NCI-H2196 treated with DMSO at 0.1 percent for 48 hours (cell line): ENCODE data around the gene DUSP22.
"Not testable (repeated sequence)": the region's sequence is repeated elsewhere in the genome, so short reads cannot be mapped to it uniquely, and the experiment has no call there.

Experiments
- DNase-seq: peaks from one replicate; lab custom pipeline; 2025; ENCODE audit not compliant: unreplicated experiment; lab: John Stamatoyannopoulos, UW

DUSP22 gene

DNA sequence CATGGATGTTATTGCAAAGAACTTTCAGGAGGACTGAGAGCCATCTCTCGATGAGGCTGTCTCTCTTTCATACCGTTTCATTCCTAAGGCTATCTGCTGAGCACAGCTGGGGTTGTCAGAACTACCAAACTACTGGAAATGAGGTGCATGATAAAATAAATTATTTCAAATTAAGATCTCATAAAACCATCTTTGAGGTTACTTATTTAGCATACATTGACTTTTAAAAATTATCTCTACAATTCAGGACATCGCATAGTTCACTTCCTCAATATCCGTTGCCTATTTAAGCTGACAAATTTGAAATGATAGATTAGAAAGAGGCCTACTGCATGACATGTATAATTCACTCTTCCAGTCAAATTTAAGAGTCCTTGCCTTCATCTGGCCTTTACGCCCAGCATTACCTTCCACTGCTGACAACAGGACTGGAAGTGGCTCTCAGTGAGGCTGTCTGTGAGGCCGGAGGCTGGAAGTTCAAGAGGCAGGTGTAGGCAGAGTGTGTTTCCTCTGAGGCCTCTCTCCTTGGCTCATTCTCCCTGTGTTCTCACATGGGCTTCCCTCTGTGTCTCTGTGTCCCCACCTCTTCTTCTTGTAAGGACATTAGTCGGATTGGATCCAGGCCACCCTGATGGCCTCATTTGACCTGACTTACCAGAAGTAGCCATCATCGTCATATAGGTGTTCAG is 12.8 kb upstream of the DUSP22 start:
- DNase-seq: no peak

DNA sequence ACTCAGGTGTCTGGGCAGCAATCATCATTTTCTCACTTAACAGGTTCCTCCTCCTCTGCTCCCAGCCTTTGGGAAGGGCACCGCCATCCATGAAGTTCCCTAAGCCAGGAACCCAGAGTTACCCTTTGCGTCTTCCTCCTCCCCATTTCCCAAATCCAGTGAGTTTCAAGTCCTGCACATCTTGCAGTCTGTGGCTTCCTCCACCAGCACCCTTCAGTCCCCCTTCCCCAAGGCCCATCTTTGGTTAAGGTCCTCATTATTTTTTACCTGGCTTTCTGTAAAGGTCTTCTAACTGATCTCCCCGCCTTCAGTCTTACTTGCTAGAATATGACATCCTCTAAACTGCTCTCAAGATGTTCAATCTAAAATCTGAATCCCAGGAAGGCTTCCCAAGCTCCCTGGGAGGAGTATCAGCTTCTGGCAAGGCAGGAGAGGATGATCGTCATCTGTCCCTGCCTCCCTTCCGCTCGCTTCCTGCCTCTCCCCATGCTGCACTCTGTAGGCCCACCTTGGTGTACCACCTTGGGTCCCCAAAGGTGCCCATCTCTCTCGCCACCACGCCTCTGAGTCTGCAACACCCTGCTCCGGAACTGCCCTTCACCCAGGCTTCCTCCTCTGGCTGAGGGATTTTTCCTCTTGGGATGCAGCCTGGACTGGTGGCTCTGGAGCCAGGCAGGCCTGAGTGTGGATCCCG is 11.4 kb upstream of the DUSP22 start:
- no peak for DNase-seq

DNA sequence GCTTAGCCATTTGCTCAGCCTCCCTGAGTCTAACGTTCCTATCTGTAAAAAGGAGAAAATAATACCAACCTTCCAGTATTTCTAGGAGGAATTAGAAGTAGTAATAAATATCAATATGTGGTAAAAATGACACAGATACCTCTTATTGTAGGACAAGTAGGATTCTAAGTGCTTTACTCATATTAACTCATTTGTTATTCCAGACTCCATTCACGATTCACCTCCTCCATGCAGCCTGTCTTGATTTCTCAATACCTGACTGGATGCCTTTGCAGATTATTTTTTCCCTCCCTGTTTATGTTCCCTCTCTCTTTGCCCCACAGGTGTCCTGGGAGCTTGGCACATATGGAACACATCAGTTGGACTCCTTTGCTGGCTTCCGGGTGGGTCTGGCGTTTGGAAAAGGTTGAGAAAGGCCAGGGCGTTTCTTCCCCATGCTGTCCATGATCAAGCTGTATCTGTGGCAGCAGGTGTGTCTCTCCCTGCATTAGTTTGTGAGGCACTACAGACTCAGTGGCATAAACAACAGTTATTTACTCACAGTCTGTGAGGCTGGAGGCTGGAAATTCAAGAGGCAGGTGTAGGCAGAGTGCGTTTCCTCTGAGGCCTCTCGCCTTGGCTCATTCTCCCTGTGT is 10.7 kb upstream of the DUSP22 start:
- DNase-seq: no peak

DNA sequence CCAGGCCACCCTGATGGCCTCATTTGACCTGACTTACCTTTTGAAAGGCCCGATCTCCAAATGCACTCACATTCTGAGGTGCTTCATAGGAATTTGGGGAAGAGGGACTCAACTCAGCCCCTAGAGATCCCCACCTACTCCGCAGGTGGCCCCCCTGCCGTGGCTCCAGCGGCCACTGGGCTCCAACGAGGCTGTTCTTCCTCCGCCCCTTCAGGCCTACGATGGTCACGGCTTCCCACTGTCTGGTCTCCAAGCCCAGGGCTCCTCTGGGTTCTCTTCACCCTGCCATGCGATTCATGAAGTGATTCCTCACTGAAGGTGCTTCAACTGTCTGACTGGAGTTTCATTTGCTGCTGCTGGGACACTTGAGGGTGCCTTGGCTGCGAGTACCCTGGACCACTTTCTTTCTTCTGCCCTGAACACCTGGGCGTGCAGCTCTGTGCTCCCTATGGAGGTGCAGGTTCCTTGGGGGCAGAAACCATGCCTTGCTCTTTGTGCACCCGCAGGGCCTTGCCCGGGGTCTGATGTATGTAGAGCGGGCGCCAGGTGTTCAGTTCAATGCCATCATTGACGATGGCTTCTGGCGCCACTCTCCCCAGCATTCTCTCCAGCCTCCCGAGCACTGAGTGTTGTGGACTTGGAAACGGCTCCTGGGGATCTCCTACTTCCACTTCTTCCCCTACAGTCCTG is 10.0 kb upstream of the DUSP22 start:
- DNase-seq: no peak

DNA sequence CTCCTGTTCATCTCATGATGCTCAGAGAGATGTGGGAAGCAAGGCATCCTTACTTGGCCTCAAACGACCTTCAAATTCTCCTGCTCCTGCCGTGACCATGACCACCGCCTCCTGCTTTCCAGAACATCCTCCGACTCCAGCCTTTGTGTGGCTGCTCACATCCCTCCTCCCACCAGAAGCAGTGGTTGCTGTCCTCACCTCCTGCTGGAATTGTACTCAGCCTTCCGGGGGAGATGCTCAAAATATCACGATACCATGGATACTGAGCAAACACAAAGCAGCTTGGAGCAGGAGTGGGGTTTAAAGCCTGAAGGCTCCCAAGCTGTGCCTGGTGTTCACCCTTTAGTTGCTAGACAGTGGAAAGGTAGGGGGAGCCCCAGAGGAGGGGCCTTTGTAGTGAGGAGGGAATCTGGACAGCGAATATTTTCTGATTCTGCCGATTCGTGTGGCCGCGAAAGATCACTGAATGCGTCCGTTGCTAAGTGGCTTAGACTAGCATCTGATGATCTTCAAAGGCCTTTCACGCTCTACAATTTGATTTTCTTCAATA is 9.3 kb upstream of the DUSP22 start:
- DNase-seq: no peak

DNA sequence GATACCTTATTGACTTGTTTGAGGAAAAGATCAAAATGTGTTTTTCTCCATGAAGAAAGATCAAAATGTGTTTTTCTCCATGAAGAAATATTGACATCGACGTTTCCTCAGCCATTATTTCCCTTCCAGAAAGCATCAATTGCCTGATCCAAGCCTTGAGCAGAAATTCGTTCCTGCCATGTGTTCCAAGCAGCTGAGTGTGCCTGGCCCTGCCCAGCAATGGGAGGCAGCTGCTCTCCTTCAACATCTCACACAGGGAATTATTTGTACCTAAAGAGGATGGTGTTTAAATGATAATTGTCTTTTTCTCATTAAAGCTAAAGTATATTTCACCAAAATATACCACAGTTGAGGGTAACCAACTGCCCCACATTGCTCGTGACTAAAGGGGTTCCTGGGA is 7.8 kb upstream of the DUSP22 start:
- DNase-seq: no peak

DNA sequence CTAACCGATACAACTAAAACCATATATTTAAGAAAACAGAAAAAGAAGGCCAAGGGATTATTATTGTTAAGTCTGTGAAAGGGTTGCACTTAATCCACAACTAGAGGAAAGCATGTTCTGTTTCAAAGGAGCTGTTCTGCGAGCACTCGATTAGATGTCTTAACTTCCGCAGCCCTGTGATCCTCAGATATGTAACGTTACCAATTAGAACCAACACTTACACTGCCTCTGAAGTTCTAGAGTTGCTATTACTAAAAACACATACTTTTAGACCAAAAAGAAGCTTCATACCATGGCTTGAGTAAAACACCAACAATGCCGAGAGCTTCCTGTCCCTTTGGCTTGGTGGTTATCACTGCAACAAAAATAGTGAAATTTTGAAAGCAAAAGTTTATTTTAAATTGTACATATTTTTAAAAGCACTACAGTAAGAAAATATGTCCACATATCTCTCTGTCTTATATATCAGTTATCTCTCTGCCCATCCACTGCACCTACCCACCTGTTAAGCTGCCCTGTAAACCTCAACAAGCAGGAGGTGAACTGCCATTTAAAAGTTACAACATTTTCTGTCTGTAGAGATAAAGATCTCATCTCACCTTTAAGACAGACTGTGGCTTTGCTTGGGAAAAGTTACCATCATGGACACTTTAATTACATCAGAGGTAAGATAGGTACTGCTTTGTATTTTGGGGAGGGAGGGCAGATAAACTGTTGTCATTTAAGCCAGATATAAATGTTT is 7.1 kb upstream of the DUSP22 start:
- no peak for DNase-seq

DNA sequence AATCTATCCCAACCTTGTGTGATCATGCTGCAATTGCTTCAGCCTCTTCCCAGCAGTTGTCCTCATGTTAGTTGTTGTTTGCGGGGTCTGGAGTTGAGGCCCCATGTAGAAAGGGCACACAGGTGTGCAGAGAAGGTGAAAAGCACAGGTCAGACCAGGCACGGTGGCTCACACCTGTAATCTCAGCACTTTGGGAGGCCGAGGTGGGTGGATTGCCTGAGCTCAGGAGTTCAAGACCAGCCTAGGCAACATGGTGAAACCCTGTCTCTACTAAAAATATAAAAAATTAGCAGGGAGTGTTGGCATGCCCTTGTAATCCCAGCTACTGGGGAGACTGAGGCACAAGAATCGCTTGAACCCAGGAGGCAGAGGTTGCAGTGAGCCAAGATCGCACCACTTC is 6.4 kb upstream of the DUSP22 start:
- DNase-seq: not testable (repeated sequence)

DNA sequence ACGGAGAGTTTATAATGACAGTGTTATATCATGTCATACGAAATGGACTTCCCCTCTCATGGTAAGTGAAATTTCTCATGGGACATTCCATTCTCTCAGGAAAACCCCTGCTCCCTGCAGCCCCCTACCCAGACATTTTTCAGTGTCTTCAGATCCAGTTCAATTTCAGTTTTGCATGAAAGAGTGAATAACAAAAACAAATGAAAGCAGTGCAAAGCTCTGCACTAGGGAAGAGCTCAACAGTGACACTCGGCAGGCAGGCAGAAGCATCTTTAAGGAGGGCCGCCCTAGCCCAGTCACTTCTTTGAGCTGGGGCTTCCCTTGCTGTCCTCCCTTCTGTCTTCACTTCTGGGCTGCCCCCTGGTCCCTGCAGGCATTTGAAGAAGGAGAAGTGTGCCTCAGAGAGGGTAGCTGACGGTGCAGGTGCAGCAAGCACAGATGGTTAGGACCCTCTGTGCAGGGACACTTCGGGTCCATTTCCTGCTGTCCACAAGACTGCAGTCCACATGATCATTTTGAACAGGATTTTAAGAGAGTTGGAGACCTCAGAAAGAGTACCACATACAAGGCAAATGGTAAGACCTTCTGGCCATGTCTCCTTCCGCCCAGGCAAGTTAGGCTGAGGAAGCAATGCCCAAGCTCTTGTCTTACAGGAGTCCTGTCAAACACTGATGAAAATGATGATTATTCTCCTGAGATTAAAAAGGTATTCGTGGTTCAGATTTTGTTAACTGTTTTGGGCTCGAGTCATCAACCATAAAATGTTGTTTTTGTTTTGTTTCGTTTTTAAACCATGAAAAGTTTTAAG is 5.4 kb upstream of the DUSP22 start:
- DNase-seq: no peak

DNA sequence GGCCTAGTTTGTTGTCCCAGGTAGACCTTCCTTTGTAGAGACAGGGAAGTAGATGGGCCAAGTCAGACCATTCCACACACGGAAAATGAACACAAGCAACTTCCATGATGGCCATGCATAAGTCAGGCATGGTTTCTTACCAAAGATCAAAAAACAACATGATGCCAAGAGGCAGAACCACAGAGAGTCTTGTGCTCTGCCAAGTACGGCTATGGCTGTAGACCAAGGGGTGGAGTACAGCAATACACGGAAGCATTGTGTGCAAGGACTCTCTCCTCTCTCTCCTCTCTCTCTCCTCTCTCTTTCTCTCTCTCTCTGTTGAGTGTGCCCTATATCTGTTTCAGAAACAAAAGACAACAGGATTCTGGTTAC is 4.8 kb upstream of the DUSP22 start:
- DNase-seq: no peak

DNA sequence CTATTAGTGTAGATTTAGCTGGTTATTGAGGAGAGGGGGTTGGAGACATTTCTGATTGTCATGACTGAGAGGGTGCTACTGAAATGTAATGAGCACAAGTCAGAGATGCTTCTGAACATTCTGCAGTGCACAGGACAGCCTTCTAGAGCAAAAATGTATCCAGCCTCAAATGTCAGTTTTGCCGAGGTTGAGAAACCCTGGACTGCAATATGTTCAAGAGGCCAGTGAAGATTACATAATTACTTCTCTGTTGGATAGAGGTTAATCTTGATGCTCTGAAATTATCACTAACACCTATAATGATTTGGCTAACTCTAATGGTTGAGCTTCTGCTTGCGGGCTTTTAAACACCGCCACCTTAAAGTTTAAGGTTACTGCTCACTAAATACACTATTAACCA is 3.4 kb upstream of the DUSP22 start:
- no peak for DNase-seq

DNA sequence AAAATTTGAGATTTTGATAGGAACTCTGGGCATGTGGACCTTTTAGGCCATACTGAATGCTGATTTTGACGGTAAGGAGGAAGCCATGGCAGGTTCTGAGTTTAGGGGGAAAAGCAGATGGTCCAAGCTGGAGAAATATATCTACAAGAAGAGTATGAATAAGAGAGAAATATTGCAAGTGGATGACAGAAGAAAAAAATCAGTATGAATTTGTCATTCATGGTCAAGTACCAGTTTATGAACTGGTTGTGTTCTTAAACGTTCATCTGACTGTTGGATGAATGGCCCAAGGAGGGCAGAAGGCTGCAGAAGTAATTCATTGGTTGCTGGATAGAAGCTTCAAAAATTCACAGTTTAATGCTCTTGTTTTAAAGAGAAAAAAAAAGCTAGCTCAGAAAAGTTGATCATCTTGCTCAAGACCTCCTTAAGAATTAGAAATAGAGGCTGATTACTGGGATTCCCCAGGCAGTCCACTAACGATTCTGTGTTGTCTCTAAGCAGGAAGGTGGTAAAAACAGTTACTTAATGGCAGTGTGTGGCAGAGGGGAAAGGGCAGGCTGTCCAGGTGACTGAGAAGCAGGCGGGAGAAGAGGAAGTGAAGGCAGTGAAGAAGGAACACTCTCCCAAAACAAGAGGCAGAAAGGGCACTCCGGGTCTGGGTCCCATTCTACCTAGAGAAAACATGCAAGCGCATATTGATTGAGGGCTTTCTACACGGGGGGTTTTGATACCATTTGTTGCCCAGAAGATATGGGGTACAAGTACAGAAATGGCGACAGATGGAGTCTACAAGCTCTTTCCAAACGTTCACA is 2.0 kb upstream of the DUSP22 start:
- no peak for DNase-seq

DNA sequence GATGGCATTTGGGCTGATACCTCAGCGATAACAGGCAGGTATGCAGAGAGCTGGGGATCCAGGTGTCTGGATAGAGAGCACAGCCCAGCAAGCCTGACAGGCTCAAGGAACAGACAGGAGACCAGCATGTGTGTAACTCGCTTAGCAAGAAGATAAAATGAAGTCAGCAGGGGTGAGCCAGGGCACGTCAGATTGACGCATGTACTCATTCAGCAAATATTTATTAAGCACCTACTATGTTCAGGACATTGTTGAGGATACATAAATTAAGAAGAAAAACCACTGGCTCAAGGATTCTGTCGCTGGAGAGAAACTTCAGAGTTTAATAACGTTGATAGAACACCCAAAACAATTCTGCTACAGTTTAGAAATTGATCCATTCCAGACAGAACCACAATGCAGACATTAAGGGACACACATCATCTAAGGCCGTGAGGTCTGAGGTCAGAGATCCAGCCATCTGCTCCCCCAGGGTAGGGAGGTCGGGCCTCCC is 1.0 kb upstream of the DUSP22 start:
- DNase-seq: no peak

DNA sequence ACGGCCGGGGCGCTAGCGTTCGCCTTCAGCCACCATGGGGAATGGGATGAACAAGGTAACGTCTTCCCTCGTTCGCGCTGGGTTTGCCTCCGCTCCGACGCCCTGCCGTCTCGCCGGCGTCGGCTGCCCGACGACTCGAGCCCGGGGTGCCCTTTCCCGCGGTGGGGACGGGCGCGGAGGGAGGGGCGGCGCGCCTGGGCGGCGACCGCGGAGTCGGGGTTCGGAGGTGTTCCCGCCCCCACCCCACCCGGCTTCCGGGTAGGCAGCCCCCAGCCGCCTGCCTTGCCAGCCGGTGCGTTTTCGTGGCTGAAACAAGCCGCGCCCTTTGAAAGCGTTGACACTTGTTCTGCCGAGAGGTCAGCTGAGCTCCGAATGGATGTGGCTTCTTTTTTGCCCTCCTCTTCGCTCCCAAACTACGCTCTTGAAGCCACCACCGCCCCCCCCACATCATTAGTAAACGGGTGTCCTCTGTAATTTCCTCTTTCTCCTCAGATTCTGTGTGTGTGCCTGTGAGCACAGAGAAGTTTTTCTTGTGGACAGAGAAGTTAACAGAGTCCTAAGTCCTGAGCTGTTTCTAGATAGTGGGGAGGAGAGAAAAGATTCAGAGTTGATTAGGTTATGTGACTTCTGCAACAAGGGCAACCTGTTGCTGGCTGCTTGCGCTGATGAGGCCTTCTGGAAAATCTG is 362 bp downstream of the DUSP22 start:
- no peak for DNase-seq

DNA sequence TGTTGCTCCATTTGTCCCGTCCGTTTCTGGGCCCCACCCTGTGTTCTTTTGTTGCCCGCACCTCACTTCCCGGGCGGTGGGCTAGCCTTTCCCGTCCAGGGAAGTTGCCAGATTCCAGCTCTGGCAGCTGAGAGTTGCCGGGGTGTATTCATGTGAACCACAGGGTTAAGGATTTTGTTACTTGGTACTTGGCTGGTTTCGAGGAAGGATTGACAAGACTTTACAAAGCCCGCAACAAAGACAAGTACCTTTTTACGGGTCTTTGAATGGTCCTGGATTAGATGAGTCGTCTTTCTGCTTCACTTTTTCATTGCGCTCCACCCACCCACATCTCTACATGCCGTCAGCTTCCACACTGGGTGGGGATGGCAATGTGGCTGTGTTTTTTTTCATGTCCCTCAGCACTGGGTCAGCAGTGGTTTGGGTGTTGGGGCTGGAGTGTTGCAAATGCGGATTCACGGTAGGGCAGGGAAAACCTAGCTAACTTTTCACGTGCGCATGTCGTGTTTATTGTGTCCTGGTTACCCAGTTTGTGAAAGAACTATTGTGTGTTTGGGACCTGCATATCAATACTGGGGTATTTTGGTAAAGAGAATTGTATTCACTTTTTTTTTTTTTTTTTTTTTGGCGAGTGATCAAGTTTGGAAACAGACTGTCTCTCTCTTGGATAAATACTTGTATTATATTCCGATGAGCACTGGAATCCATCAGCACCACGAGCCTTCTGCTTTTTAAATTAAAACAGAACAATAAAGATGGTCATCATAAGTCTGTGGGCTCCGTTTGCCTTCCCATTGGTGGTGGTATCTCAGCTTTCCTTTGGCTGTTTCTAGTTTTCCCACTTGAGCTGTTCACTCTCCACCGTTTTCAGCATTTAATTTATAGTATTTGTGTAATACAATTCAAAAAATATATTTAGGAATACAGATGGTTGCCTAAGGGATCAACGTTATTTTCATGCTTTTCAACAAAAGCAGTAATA is 1.2 kb downstream of the DUSP22 start:
- no peak for DNase-seq

DNA sequence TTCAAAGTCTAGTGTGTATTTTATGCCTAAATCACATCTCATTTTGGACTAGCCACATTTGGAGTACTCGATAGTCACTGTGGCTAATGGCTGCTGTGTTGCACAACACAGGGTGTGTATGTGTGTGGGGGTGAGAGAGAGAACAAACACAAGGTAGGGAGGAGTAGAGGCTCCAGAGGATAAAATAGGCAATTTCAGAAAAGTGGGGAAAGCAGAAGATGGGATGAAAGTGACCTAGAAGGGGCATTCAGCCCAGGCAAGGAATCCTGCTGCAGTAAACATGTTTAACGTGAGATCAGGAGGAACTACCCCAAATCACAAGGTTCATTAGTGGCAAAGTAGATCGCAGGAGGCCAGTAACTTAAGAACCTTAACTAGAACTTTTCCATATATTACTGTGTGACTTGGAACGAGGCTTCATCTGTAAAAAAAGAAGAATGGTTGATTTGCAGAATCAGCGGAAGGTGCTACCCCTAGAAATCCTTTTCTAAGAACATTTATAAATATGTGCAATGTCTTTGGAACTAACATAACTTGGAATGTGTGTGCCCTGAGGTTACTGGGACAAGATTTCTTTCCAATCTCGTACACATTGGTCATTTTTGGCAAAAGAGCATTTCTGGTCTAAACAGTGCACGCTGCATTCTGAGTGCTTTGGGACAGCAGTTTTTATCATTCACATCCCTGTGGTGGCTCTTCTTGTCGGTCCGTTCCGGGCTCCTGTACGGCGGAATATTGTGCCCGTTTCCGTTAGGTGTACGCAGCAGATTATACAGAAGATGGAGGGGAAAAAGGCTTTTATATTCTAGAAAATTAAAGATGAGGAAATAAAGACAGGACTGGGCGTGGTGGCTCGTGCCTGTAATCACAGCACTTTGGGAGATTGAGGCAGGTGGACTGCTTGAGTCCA is 2.6 kb downstream of the DUSP22 start:
- no peak for DNase-seq
